ENCODE results near the gene TMOD1. TPM values are rescaled to one million over a fixed set of nuclear protein-coding genes. Genes with fewer than 3 reads are reported as not detected.

The TMOD1 gene
- total and polyA plus RNA-seq, 9 of the 15 experiments (the other 6 are each of a cell fraction or from before 2014, with no cell fraction given): 7.1 to 41.2 (median 14.2) TPM

DNA sequence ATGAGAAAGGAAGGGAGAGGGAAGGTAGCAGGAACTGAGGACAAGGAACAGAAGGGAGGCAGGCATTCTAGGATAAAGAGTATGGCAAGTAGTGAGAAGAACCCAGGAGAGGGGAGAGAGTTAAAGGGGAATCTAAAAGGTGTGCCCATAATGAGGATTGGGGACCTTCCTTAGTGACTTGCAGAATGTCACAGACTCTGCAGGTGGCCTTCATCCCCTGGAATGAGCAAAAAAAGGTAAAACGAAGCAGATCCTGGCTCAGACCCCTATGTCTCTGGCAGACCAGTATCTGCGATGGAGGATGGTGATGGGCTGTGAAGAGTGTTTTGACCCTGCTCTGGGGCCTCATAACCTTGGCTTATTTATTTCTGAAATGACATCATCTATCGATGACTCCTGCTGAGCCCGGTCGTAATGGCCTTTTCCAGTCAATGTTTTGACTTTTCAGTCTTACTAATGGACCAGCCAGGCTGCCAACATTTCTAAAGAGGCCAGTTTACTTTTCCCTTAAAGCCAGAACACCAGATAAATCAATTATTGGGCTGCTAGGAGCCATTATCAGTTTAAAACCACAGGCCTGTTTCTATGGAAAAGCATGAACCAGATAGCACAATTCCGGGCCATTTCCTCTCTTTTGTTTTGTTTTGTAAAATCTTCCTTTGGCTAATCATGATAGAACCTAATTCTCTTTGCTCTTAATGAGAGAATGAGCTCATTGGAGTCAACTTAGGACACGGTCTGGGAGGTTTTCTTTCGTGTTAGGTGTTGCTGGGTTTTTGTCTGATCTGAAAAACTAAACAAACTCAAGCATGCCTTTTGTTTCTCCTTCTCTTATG is 3.1 kb downstream of the TMOD1 start (continued):
- TF ChIP-seq, protein P1, sequence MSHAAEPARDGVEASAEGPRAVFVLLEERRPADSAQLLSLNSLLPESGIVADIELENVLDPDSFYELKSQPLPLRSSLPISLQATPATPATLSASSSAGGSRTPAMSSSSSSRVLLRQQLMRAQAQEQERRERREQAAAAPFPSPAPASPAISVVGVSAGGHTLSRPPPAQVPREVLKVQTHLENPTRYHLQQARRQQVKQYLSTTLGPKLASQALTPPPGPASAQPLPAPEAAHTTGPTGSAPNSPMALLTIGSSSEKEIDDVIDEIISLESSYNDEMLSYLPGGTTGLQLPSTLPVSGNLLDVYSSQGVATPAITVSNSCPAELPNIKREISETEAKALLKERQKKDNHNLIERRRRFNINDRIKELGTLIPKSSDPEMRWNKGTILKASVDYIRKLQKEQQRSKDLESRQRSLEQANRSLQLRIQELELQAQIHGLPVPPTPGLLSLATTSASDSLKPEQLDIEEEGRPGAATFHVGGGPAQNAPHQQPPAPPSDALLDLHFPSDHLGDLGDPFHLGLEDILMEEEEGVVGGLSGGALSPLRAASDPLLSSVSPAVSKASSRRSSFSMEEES (CRISPR knock-in tag; IDR thresholded peaks at IDR 0.05): no peak
- TF ChIP-seq MECOM (CRISPR knock-in tag; IDR thresholded peaks at IDR 0.05): no peak
- no peak for TF ChIP-seq ZSCAN32 (CRISPR knock-in tag; IDR thresholded peaks at IDR 0.05)
- no peak for TF ChIP-seq TRIM24 (IDR thresholded peaks at IDR 0.05)
- TF ChIP-seq, protein P2, sequence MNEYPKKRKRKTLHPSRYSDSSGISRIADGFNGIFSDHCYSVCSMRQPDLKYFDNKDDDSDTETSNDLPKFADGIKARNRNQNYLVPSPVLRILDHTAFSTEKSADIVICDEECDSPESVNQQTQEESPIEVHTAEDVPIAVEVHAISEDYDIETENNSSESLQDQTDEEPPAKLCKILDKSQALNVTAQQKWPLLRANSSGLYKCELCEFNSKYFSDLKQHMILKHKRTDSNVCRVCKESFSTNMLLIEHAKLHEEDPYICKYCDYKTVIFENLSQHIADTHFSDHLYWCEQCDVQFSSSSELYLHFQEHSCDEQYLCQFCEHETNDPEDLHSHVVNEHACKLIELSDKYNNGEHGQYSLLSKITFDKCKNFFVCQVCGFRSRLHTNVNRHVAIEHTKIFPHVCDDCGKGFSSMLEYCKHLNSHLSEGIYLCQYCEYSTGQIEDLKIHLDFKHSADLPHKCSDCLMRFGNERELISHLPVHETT (CRISPR knock-in tag; conservative IDR thresholded peaks at IDR 0.05 in 1 of 2, IDR thresholded peaks at IDR 0.05 in 1 of 2): no peak; a peak in 1 of 4 replicates
- TF ChIP-seq ETV6 (IDR thresholded peaks at IDR 0.05; ENCODE audit: borderline replicate concordance in 1 of 2, low read depth in 2 of 2, low read length in 1 of 2): no peak
- TF ChIP-seq ETV6 (CRISPR knock-in tag; IDR thresholded peaks at IDR 0.05; ENCODE audit: borderline replicate concordance): no peak
- TF ChIP-seq ATF1 (CRISPR knock-in tag; IDR thresholded peaks at IDR 0.05): no peak
- 0 out of 2 replicates have a peak, but pooled peaks have one; percentile 24 for TF ChIP-seq ATF1 (tag; IDR thresholded peaks at IDR 0.05)
- no peak for TF ChIP-seq ZNF217 (CRISPR knock-in tag; IDR thresholded peaks at IDR 0.05)
- TF ChIP-seq SRSF1 (IDR thresholded peaks at IDR 0.05; ENCODE audit: low read depth, low read length): no peak
- peak; percentile 36; the same call in 1 of the 2 replicates for TF ChIP-seq JUND (IDR thresholded peaks at IDR 0.05; ENCODE audit: borderline replicate concordance, low read depth, low read length)
- TF ChIP-seq JUND (tag; IDR thresholded peaks at IDR 0.05; ENCODE audit: borderline replicate concordance, low read depth, low read length): peak; percentile 73; the same call in 2 of the 3 replicates
- TF ChIP-seq PCBP2 (IDR thresholded peaks at IDR 0.05; ENCODE audit: low read depth, low read length, poor library complexity, severe bottlenecking): no peak
- TF ChIP-seq ZNF224 (CRISPR knock-in tag; IDR thresholded peaks at IDR 0.05): no peak
- no peak for TF ChIP-seq KDM1A (IDR thresholded peaks at IDR 0.05)

Measured in K562 (cell line).